Measurements from ENCODE around the gene GPR26.

DNA sequence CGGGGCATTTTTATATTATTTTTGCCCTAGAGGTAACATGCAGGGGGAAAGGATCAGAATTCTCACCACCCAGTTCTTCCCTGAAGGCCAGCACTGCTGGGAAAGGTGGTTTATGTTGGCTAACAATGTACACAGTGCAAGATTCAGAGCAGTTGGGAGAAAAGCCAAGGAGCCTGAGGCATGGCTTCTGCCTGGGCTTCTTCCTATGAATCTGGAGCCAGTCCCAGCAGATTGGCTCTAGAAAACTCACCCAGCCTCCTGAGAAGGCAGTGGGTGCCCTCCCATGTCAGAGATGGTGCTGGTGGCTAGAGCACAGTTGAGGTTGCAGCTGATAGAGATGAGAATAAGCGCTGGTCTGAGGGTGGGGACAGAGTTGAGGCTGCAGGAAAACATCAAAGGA is 44.7 kb upstream of the GPR26 start:
- TF ChIP-seq POLR2A (IDR thresholded peaks at IDR 0.05), result no peak
- TF ChIP-seq, protein P1, sequence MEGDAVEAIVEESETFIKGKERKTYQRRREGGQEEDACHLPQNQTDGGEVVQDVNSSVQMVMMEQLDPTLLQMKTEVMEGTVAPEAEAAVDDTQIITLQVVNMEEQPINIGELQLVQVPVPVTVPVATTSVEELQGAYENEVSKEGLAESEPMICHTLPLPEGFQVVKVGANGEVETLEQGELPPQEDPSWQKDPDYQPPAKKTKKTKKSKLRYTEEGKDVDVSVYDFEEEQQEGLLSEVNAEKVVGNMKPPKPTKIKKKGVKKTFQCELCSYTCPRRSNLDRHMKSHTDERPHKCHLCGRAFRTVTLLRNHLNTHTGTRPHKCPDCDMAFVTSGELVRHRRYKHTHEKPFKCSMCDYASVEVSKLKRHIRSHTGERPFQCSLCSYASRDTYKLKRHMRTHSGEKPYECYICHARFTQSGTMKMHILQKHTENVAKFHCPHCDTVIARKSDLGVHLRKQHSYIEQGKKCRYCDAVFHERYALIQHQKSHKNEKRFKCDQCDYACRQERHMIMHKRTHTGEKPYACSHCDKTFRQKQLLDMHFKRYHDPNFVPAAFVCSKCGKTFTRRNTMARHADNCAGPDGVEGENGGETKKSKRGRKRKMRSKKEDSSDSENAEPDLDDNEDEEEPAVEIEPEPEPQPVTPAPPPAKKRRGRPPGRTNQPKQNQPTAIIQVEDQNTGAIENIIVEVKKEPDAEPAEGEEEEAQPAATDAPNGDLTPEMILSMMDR (IDR thresholded peaks at IDR 0.05), result no peak
